NCI-H1417 treated with DMSO at 0.1 percent for 48 hours (cell line): Measurements from ENCODE around the gene BCL2L12.
"Not testable (repeated sequence)": the region's sequence is repeated elsewhere in the genome, so short reads cannot be mapped to it uniquely, and the experiment has no call there.

ENCODE experiments used
- DNase-seq: peaks from one replicate; lab custom pipeline; 2025; lab: John Stamatoyannopoulos, UW

BCL2L12 gene

DNA sequence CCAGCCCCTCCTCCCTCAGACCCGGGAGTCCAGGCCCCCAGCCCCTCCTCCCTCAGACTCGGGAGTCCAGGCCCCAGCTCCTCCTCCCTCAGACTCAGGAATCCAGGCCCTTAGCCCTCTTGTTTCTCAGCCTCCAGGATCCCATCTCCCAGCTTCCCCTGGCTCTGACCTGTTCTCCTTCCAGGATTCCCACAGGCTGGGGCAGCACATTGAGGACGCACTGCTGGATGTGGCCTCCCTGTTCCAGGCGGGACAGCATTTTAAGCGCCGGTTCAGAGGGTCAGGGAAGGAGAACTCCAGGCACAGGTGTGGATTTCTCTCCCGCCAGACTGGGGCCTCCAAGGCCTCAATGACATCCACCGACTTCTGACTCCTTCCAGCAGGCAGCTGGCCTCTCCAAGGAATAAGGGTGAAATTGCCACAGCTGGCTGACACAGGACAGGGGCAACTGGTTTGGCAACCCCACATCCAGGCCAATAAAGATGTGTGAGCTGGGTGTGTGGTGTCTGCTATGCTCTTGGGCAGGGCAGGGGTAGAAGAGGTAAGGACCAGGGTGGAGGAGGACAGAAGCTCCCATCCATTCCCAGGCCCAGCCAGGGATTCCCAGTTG is 47.6 kb downstream of the BCL2L12 start:
- DNase-seq = no peak

- no peak for DNase-seq
Observed at GRCh38 chr19:49716154-49716553, 50.4 kb downstream of the BCL2L12 start.

DNA sequence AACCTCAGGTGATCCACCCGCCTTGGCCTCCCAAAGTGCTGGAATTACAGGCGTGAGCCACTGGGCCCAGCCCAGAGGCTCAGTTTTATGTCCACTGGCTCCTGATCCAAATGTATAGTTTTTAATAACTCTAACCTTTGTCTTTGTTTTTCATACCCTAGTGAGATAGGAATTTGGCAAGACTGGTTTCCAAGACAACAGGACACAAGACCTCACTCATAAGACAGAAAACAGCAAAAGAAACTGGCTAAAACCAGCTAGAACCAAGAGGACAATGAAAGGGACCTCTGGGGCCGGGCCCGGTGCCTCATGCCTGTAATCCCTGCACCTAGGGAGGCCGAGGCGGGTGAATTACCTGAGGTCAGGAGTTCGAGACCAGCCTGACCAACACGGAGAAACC is 52.8 kb downstream of the BCL2L12 start:
- DNase-seq = no peak

- no peak for DNase-seq
Observed at GRCh38 chr19:49718991-49719390, 53.3 kb downstream of the BCL2L12 start.

DNA sequence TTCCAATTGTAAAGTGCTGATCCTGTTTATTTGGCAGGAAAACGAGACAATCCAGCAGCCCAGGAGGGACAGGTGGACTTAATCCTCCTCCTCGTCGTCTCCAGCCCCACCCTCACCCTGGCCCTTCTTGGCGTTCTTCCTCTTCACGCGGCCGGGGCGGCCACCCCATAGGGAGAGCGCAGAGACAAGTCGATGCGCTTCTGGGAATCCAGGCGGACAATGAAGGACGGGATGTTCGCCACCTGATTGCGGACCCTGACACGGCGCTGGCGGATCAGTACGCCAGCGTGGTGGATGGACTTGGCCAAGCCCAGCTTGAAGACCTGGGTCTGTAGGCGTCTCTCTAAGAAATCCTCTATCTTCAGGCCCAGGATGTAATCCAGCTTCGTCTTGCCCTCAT is 53.7 kb downstream of the BCL2L12 start:
- DNase-seq = not testable (repeated sequence)
